Large intestine (tissue), 12 donors: ENCODE results near the gene GUK1. TPM values are rescaled to one million over a fixed set of nuclear protein-coding genes. Genes with fewer than 3 reads are reported as not detected.

Experiments
- DNase-seq, 2 donors: peaks; one replicate each; pipeline versions ENCODE4 v3.0.0 to v3.0.0-alpha.2; 2013
- H3K27ac ChIP-seq: one replicate; pipeline ENCODE4 v1.5.1; 2013; ENCODE audit warnings: low read length
- H3K27me3 ChIP-seq: 2 replicates; pipeline ENCODE4 v1.6.1; 2013; ENCODE audit warnings: low read length; ENCODE audit not compliant: control insufficient read depth, insufficient read depth
- H3K36me3 ChIP-seq: 2 replicates; pipeline ENCODE4 v1.6.1; 2013; ENCODE audit warnings: low read length; ENCODE audit not compliant: control insufficient read depth, insufficient read depth
- H3K4me1 ChIP-seq: one replicate; pipeline ENCODE4 v1.6.1; 2013; ENCODE audit warnings: low read length; ENCODE audit not compliant: control insufficient read depth, insufficient read depth
- H3K4me3 ChIP-seq: one replicate; pipeline ENCODE4 v1.5.1; 2013; ENCODE audit warnings: low read length
- H3K9me3 ChIP-seq: one replicate; pipeline ENCODE4 v1.6.1; 2013; ENCODE audit warnings: mild to moderate bottlenecking, low read depth, low read length, moderate library complexity; ENCODE audit not compliant: control insufficient read depth
- WGBS: methylation state at CpG from one replicate; pipeline ENCODE4 v1.1.5; 2013; ENCODE audit warnings: low lambda C conversion rate; ENCODE audit not compliant: insufficient coverage; 5-methylcytosine and 5-hydroxymethylcytosine counted together
- long read RNA-seq, 11 donors: transcript quantifications; one replicate each; lab custom pipeline, GENCODE V29; 2026
- polyA plus RNA-seq: library from polyadenylated mRNA; unstranded; fragments of 120-200 nt; gene quantifications from one replicate; pipeline ENCODE4 v1.2.1, GENCODE V29; 2013

GUK1 gene
- 397 TPM for polyA plus RNA-seq
- long read RNA-seq, donor 1, transcript GUK1-202 (7 exons, 940 nt), result minor isoform, 13 of 54 reads
- long read RNA-seq, donor 1, transcript GUK1-201 (9 exons, 1,084 nt), result minor isoform, 12 of 54 reads
- long read RNA-seq, donor 1, transcript GUK1-210 (8 exons, 990 nt), result major isoform, 25 of 54 reads
- long read RNA-seq, donor 1, partial matches to known transcripts, result 0 of 54 reads
- long read RNA-seq, donor 1, other reads (novel, unspliced or antisense), result 0 of 54 reads
- long read RNA-seq, donor 2, transcript GUK1-220 (2 exons, 657 nt), result minor isoform, 8 of 240 reads
- long read RNA-seq, donor 2, transcript GUK1-210 (8 exons, 990 nt), result major isoform, 94 of 240 reads
- long read RNA-seq, donor 2, transcript GUK1-201 (9 exons, 1,084 nt), result minor isoform, 38 of 240 reads
- long read RNA-seq, donor 2, transcript GUK1-202 (7 exons, 940 nt), result minor isoform, 69 of 240 reads
- long read RNA-seq, donor 2, partial matches to known transcripts, result 15 of 240 reads
- long read RNA-seq, donor 2, other reads (novel, unspliced or antisense), result 0 of 240 reads
- long read RNA-seq, donor 3, result 0 reads
- long read RNA-seq, donor 4, transcript GUK1-210 (8 exons, 990 nt), result major isoform, 9 of 17 reads
- long read RNA-seq, donor 4, partial matches to known transcripts, result 0 of 17 reads
- long read RNA-seq, donor 4, other reads (novel, unspliced or antisense), result 0 of 17 reads
- long read RNA-seq, donor 5, transcript GUK1-201 (9 exons, 1,084 nt), result minor isoform, 12 of 97 reads
- long read RNA-seq, donor 5, transcript GUK1-210 (8 exons, 990 nt), result major isoform, 49 of 97 reads
- long read RNA-seq, donor 5, transcript GUK1-202 (7 exons, 940 nt), result minor isoform, 25 of 97 reads
- long read RNA-seq, donor 5, partial matches to known transcripts, result 5 of 97 reads
- long read RNA-seq, donor 5, other reads (novel, unspliced or antisense), result 0 of 97 reads
- long read RNA-seq, donor 6, transcript GUK1-201 (9 exons, 1,084 nt), result minor isoform, 33 of 267 reads
- long read RNA-seq, donor 6, transcript GUK1-202 (7 exons, 940 nt), result minor isoform, 33 of 267 reads
- long read RNA-seq, donor 6, transcript GUK1-220 (2 exons, 657 nt), result minor isoform, 13 of 267 reads
- long read RNA-seq, donor 6, transcript GUK1-210 (8 exons, 990 nt), result major isoform, 114 of 267 reads
- long read RNA-seq, donor 6, partial matches to known transcripts, result 29 of 267 reads
- long read RNA-seq, donor 6, other reads (novel, unspliced or antisense), result 25 of 267 reads
- long read RNA-seq, donor 7, transcript GUK1-202 (7 exons, 940 nt), result minor isoform, 7 of 42 reads
- long read RNA-seq, donor 7, transcript GUK1-210 (8 exons, 990 nt), result major isoform, 27 of 42 reads
- long read RNA-seq, donor 7, partial matches to known transcripts, result 0 of 42 reads
- long read RNA-seq, donor 7, other reads (novel, unspliced or antisense), result 0 of 42 reads
- long read RNA-seq, donor 8, transcript GUK1-202 (7 exons, 940 nt), result minor isoform, 37 of 197 reads
- long read RNA-seq, donor 8, transcript GUK1-222 (3 exons, 589 nt), result minor isoform, 7 of 197 reads
- long read RNA-seq, donor 8, transcript GUK1-210 (8 exons, 990 nt), result major isoform, 87 of 197 reads
- long read RNA-seq, donor 8, transcript GUK1-201 (9 exons, 1,084 nt), result minor isoform, 27 of 197 reads
- long read RNA-seq, donor 8, partial matches to known transcripts, result 19 of 197 reads
- long read RNA-seq, donor 8, other reads (novel, unspliced or antisense), result 0 of 197 reads
- long read RNA-seq, donor 9, transcript GUK1-210 (8 exons, 990 nt), result major isoform, 72 of 176 reads
- long read RNA-seq, donor 9, transcript GUK1-202 (7 exons, 940 nt), result minor isoform, 36 of 176 reads
- long read RNA-seq, donor 9, transcript GUK1-201 (9 exons, 1,084 nt), result minor isoform, 32 of 176 reads
- long read RNA-seq, donor 9, transcript GUK1-222 (3 exons, 589 nt), result minor isoform, 6 of 176 reads
- long read RNA-seq, donor 9, partial matches to known transcripts, result 15 of 176 reads
- long read RNA-seq, donor 9, other reads (novel, unspliced or antisense), result 0 of 176 reads
- long read RNA-seq, donor 10, transcript GUK1-210 (8 exons, 990 nt), result major isoform, 93 of 277 reads
- long read RNA-seq, donor 10, transcript GUK1-202 (7 exons, 940 nt), result minor isoform, 46 of 277 reads
- long read RNA-seq, donor 10, transcript GUK1-201 (9 exons, 1,084 nt), result minor isoform, 57 of 277 reads
- long read RNA-seq, donor 10, partial matches to known transcripts, result 25 of 277 reads
- long read RNA-seq, donor 10, other reads (novel, unspliced or antisense), result 32 of 277 reads
- long read RNA-seq, donor 11, transcript GUK1-201 (9 exons, 1,084 nt), result minor isoform, 22 of 110 reads
- long read RNA-seq, donor 11, transcript GUK1-202 (7 exons, 940 nt), result minor isoform, 24 of 110 reads
- long read RNA-seq, donor 11, transcript GUK1-208 (7 exons, 842 nt), result minor isoform, 5 of 110 reads
- long read RNA-seq, donor 11, transcript GUK1-210 (8 exons, 990 nt), result major isoform, 52 of 110 reads
- long read RNA-seq, donor 11, partial matches to known transcripts, result 0 of 110 reads
- long read RNA-seq, donor 11, other reads (novel, unspliced or antisense), result 0 of 110 reads

GRCh38 chr1:228139931-228140723 lies at the start of gene GUK1:
GUK1 (plus strand) TSS chr1:228140279; CDS start chr1:228140303, 24 bp downstream.
- peaks cover 11% of the 10 kb centered on the region for H3K27me3 ChIP-seq
- DNase-seq, result peak; percentile 100
- no peaks in the 10 kb centered on the region for H3K9me3 ChIP-seq
- no CpG with 5 or more reads among the region's 95 CpGs for WGBS
- H3K27ac ChIP-seq, result peak within 1 kb of the TSS; percentile 96
- H3K4me3 ChIP-seq, result peak within 1 kb of the TSS; percentile 98
- peaks cover 38% of the 10 kb centered on the region for H3K4me1 ChIP-seq
- peaks cover 13% of the 10 kb centered on the region for H3K36me3 ChIP-seq

GRCh38 chr1:228090613-228091081 lies 49.4 kb upstream of the GUK1 start:
- H3K9me3 ChIP-seq, result peaks cover 14% of the 10 kb centered on the region
- no peak for DNase-seq
- no CpG with 5 or more reads among the region's 2 CpGs for WGBS
- H3K36me3 ChIP-seq, result peaks cover 54% of the 10 kb centered on the region
- H3K4me1 ChIP-seq, result peaks cover 49% of the 10 kb centered on the region
- no peaks in the 10 kb centered on the region for H3K27me3 ChIP-seq
- no peak overlapping the region for H3K27ac ChIP-seq
- H3K4me3 ChIP-seq, result no peak overlapping the region

- no peak overlapping the region for H3K27ac ChIP-seq
- WGBS, result no CpG with 5 or more reads among the region's 4 CpGs
- peaks cover 14% of the 10 kb centered on the region for H3K9me3 ChIP-seq
- no peak for DNase-seq
- H3K27me3 ChIP-seq, result no peaks in the 10 kb centered on the region
- no peak overlapping the region for H3K4me3 ChIP-seq
- H3K36me3 ChIP-seq, result peaks cover 58% of the 10 kb centered on the region
- peaks cover 44% of the 10 kb centered on the region for H3K4me1 ChIP-seq
Observed at GRCh38 chr1:228091084-228091483, 49.0 kb upstream of the GUK1 start.

- no CpG with 5 or more reads among the region's 11 CpGs for WGBS
Observed at GRCh38 chr1:228092342-228093049, 47.6 kb upstream of the GUK1 start.

GRCh38 chr1:228093050-228093906 lies 46.8 kb upstream of the GUK1 start:
- peaks cover 27% of the 10 kb centered on the region for H3K4me1 ChIP-seq
- no peak overlapping the region for H3K4me3 ChIP-seq
- H3K27ac ChIP-seq, result no peak overlapping the region
- H3K27me3 ChIP-seq, result no peaks in the 10 kb centered on the region
- no peak for DNase-seq
- H3K9me3 ChIP-seq, result peaks cover 14% of the 10 kb centered on the region
- WGBS, result no CpG with 5 or more reads among the region's 20 CpGs
- peaks cover 70% of the 10 kb centered on the region for H3K36me3 ChIP-seq

More at GRCh38 chr1:228092342-228093049, 47.6 kb upstream of the GUK1 start:
- Histone ChIP-seq H3K27ac (no peak overlapping the region), H3K4me3 (no peak overlapping the region), H3K4me1 (peaks cover 35% of the 10 kb centered on the region), H3K36me3 (peaks cover 69% of the 10 kb centered on the region), H3K27me3 (no peaks in the 10 kb centered on the region), H3K9me3 (peaks cover 14% of the 10 kb centered on the region)
- no peak for DNase-seq

GRCh38 chr1:228094432-228095016 lies 45.6 kb upstream of the GUK1 start:
- 100% methylated on average over 5 of the region's 13 CpGs for WGBS
- Histone ChIP-seq H3K9me3 (peaks cover 14% of the 10 kb centered on the region), H3K4me1 (peaks cover 16% of the 10 kb centered on the region), H3K4me3 (no peak overlapping the region), H3K27me3 (no peaks in the 10 kb centered on the region), H3K36me3 (peaks cover 72% of the 10 kb centered on the region), H3K27ac (no peak overlapping the region)
- no peak for DNase-seq

- H3K36me3 ChIP-seq, result peaks cover 74% of the 10 kb centered on the region
- peaks cover 14% of the 10 kb centered on the region for H3K9me3 ChIP-seq
- H3K4me3 ChIP-seq, result no peak overlapping the region
- DNase-seq, result no peak
- no peak overlapping the region for H3K27ac ChIP-seq
- H3K4me1 ChIP-seq, result peaks cover 10% of the 10 kb centered on the region
- H3K27me3 ChIP-seq, result no peaks in the 10 kb centered on the region
- no CpG with 5 or more reads among the region's 4 CpGs for WGBS
Observed at GRCh38 chr1:228095161-228095560, 44.9 kb upstream of the GUK1 start.
